ENCODE measurements around the gene ABCA2.
A peak's percentile ranks its signal among the peaks of the same experiment; 100 is the strongest.

Gene ABCA2, protein sequence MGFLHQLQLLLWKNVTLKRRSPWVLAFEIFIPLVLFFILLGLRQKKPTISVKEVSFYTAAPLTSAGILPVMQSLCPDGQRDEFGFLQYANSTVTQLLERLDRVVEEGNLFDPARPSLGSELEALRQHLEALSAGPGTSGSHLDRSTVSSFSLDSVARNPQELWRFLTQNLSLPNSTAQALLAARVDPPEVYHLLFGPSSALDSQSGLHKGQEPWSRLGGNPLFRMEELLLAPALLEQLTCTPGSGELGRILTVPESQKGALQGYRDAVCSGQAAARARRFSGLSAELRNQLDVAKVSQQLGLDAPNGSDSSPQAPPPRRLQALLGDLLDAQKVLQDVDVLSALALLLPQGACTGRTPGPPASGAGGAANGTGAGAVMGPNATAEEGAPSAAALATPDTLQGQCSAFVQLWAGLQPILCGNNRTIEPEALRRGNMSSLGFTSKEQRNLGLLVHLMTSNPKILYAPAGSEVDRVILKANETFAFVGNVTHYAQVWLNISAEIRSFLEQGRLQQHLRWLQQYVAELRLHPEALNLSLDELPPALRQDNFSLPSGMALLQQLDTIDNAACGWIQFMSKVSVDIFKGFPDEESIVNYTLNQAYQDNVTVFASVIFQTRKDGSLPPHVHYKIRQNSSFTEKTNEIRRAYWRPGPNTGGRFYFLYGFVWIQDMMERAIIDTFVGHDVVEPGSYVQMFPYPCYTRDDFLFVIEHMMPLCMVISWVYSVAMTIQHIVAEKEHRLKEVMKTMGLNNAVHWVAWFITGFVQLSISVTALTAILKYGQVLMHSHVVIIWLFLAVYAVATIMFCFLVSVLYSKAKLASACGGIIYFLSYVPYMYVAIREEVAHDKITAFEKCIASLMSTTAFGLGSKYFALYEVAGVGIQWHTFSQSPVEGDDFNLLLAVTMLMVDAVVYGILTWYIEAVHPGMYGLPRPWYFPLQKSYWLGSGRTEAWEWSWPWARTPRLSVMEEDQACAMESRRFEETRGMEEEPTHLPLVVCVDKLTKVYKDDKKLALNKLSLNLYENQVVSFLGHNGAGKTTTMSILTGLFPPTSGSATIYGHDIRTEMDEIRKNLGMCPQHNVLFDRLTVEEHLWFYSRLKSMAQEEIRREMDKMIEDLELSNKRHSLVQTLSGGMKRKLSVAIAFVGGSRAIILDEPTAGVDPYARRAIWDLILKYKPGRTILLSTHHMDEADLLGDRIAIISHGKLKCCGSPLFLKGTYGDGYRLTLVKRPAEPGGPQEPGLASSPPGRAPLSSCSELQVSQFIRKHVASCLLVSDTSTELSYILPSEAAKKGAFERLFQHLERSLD (N-terminal part only)

GRCh38 chr9:137027369-137028262 lies at the start of gene ABCA2:
TSS of gene ABCA2 (minus strand) at chr9:137028237. CDS start at chr9:137028140, 97 bp downstream.
- DNase-seq (ENCODE audit: low spot score), result no peak

DNA sequence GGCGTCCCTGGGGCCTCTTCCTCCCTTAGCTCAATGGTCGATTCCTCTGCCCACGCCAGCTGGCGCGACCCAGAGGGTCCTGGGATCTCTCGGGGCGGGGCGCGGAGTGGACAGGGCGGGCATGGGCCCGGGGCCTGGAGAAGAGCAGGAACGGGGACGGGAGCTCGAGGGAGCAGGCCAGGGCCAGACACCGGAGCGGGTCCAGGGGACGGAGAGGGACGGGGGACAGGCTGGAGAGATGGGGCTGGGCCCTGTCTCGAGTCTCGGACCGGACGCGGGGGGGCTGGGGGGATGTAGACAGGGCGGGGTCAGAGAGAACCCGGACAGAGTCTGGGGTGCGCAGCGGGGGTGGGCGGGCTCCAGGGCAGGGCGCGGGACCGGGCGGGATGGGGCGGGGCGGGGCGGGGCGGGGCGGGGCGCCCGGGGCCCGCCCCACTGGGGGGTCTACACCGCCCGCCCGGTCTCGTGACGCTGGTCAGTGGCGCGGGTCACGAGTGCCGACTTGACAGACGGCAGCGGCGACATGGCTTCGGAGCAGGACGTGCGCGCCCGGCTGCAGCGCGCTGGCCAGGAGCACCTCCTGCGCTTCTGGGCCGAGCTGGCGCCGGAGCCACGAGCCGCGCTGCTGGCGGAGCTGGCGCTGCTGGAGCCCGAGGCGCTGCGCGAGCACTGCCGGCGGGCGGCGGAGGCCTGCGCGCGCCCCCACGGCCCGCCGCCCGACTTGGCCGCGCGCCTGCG lies 49.1 kb upstream of the ABCA2 start, which contains the start of gene UAP1L1:
Gene UAP1L1, plus strand, starts transcription at position 508 of the 738 bp plus-strand sequence. Its CDS starts 16 bp downstream, at position 524.
- no peak for DNase-seq (ENCODE audit: low spot score)

DNA sequence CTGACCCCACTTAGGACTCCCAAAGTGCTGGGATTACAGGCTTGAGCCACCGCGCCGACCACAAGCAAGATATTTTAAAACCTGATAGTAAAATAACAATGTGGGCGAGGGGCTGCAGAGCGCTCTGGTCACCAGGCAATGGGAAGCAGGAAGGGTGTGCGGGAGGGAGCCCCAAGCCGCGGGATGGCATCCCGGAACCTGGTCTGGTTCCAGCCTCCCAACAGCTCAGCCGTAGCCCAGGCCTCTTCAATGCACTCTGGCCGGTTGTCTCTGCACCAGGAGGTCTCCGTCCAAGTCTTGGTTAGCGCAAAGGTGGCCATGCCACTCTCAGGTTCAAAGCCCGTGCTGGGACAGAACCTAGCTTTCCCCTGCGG lies 48.6 kb upstream of the ABCA2 start:
- DNase-seq (ENCODE audit: low spot score), result no peak

DNA sequence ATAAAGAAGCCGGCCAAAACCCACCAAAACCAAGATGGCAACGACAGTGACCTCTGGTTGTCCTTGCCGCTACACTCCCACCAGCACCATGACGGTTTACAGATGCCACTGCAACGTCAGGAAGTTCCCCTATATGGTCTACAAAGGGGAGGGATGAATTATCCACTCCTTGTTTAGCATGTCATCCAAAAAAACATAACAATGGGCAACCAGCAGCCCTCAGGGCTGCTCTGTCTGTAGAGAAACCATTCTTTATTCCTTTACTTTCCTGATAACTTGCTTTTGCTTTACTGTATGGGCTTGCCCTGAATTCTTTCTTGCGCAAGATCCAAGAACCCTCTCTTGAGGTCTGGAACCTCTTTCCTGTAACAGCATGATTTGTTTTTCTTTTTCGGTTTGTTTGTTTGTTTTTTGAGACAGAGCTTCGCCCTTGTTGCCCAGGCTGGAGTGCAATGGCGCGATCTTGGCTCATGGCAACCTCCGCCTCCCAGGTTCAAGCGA lies 47.3 kb upstream of the ABCA2 start:
- DNase-seq (ENCODE audit: low spot score), result no peak

DNA sequence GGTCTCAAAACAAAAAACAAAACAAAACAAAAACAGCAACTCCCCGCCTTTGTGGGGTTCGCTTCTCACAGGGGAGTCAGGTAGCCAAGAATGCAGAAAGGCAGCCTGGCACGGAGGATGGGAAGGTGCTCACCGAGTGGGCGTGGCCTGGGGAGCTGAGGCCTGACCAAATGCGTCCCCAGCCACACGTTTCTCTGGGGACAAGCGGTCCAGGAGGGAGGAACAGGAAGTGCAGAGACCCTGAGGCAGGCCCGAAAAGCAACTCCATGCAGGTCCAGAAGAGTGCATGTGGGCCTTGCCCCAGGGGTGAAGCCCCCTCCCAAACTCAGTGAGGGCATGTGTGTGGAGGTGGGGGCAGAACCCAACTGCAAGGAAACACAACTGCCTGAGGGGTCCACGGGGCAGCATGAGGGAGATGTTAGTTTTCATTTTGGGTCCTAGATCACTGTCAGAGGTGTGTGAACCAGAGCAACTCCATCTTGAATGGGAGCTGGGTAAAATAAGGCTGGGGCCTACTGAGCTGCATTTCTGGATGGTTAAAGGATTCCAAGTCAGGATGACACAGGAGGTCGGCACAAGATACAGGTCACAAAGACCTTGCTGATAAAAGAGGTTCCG lies 46.7 kb upstream of the ABCA2 start:
- no peak for DNase-seq (ENCODE audit: low spot score)

DNA sequence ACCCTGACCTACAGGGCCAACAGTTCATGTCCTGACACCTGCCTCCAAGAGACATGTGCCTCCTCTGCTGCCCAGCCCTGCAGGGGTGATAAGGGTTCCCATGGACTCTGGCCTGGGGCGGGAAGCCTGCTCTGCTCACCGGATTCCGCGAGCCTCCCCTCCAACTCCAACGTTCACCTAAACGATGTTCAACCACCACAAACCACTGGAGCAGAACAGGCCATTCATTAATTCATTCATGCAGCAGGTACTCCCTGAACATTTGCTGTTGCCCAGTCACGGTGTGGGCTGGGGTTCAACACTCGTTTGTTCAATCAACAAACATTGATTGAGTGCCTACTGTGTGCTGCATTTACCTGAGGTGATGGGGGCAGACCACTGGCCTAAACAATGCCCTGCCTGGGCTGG lies 46.0 kb upstream of the ABCA2 start:
- DNase-seq (ENCODE audit: low spot score), result no peak

- no peak for DNase-seq (ENCODE audit: low spot score)
Observed at GRCh38 chr9:137071282-137071681, 43.2 kb upstream of the ABCA2 start.

GRCh38 chr9:137070906-137071275 lies 42.9 kb upstream of the ABCA2 start:
- peak; percentile 42 for DNase-seq (ENCODE audit: low spot score)

- DNase-seq (ENCODE audit: low spot score), result peak; percentile 86
Observed at GRCh38 chr9:137070201-137070905, 42.3 kb upstream of the ABCA2 start, which contains the start of gene SAPCD2. TSS of gene SAPCD2 (minus strand) at chr9:137070557. CDS start at chr9:137070460, 97 bp downstream.

- no peak for DNase-seq (ENCODE audit: low spot score)
Observed at GRCh38 chr9:137069508-137070091, 41.6 kb upstream of the ABCA2 start.

DNA sequence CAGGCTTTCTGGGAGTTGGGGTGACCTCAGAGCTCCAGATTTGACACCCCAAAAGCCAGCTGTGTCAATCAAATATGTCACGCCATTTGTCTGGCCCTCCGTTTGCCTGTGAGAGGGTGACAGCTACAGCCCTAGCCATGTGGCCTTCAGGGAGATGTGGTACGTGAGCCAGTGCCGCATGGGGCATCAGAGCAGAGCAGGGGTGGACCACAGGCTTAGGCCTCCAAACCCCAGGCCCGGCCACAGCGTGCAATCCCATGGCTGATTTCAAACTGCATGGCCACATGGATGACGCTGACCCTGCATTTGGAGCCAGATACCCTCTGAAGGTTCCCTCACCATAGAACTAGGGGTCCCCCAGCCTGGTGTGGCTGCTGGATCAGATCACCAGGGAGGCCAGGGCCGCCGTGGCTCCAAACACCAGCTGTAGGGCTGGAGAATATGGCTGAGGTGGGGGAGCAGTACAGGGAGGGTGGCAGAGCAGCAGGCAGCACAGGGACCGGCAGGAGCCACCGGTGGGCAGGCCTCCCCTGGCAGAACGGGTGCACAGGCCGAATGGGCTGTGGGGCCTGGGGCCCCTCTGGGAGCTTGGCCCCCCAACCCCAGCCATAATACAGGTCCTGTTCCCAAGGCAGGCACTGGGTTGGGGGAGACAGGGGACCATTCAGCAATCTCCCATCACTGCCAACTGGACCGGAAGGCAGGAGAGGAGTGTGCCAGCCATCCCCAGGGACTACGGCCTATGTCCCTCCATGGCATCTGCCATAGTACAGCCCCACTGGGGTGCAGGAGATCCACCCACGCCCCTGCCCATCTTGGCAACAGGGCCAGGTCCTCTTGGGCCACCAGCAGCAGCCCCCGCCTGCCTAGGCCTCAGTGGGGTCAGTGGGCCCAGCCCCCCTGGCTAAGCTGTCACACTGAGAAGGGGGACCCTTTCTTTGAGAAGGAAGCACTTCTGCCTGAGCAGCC lies 40.8 kb upstream of the ABCA2 start:
- no peak for DNase-seq (ENCODE audit: low spot score)

GRCh38 chr9:137067860-137068538 lies 40.0 kb upstream of the ABCA2 start:
- DNase-seq (ENCODE audit: low spot score), result peak; percentile 79

DNA sequence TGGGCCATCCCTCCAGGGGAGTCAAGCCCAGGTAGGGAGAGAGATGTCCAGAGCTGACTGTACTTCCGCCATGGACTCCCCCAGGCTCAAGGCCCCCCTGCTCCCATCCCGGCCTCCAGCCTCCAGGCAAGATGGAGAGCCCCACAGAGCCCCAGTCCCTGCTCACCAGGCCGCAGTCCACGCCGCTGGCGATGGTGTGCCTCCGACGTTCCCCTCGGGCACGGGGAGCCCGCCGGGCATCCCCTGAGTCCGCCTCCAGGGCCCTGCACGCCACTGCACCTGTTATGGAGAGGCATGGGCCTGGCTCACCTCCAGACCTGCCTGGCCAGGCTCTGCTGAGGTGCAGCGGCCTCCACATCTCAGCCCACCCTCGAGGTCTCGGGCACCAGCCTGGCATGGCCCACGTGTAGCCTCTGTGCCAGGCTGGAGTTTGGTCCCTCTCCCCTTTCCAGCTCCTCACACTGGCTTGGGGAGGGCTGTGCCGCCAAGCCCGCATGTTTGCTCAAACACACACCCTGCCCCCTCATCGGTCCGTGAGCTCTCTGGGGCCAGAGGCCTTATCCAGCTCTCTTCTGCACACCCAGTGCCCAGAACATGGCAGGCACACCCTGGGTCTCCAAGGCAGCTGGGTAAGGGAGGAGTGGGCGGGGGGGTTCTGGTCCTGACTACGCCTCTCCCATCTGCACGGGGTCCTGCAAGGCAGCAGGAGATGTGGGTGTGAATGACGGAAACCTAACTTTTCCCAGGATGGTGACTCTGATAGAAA lies 38.2 kb upstream of the ABCA2 start:
- no peak for DNase-seq (ENCODE audit: low spot score)

DNA sequence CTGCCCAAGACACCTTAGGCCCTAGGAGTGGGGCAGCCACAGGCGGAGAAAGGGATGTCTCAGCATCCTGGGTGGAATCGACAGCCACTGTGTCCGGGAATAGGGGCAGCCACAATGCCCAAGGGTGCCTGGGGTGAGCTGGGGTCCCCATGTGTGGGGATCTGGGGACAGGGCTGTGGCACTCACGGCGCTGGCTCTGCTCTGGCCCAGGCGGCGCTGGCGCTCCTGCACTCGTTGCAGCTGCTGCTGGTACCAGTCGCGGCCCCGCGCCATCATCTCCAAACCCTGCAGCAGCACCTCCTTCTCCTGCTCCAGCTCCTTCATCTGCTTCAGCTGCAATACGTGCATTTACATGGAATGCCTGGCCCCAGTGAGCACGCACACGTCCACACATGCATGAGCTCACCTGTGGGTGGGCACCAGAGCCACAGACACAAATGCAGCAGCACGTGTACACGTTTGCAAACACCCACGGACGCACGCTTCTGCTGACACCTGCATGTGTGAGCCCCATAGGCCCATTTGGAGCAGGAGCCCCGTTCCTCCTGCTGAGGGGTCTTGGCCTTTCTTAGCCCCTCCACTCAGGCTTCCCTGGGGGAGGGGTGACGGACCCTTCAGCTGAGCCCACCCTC lies 37.4 kb upstream of the ABCA2 start:
- no peak for DNase-seq (ENCODE audit: low spot score)

DNA sequence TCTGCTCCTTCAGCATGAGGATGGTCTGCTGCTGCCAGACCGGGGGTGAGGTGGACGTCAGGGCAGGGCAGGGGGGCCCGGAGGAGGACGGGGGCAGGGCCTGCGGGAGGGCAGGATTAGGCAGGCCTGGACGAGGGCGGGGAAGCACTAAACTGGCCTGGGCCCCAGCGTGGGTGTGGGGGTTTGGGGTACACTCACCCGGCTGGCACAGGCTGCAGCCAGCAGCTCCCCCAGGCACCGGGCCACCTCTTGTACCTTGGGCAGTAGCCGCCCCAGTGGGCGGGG lies 36.8 kb upstream of the ABCA2 start:
- no peak for DNase-seq (ENCODE audit: low spot score)

Measured in cerebellar cortex (tissue), 1 donor.